Breast epithelium (tissue), 3 donors: ENCODE results near the gene MAPK8IP1.

Experiments
- POLR2AphosphoS5 ChIP-seq, 3 donors: sonication (generic); formaldehyde crosslinking; IDR thresholded peaks; one replicate each; pipeline ENCODE4 v1.6.1; 2017; ENCODE audit warnings: antibody characterized with exemption in 3 of 3
- TF ChIP-seq, protein P1 (sequence below), 3 donors: fragments of 450-650 bp; IDR thresholded peaks; one replicate each; pipeline ENCODE4 v1.5.1; 2016 to 2017; ENCODE audit warnings: antibody characterized with exemption in 3 of 3, mild to moderate bottlenecking in 3 of 3, moderate library complexity in 3 of 3

DNA sequence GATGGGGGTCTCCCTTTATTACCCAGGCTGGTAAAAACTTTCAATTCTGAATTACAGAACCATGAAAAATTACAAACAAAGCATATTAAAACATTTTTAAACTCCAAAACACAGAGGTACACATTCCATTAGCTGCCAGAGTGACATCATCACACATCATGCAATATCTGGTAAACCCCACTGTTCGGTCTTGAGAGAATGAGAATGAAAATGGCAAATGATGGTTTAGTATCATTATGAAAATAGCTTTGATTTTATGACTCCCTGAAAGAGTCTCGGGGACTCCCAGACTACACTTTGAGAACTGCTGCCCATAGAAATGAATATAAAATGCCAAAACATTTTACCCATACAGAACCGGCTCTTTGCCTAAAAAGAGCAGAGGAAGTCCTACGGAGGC lies 55.8 kb downstream of the MAPK8IP1 start:
- no peak for TF ChIP-seq POLR2AphosphoS5 (IDR thresholded peaks at IDR 0.05)
- TF ChIP-seq, protein P1, sequence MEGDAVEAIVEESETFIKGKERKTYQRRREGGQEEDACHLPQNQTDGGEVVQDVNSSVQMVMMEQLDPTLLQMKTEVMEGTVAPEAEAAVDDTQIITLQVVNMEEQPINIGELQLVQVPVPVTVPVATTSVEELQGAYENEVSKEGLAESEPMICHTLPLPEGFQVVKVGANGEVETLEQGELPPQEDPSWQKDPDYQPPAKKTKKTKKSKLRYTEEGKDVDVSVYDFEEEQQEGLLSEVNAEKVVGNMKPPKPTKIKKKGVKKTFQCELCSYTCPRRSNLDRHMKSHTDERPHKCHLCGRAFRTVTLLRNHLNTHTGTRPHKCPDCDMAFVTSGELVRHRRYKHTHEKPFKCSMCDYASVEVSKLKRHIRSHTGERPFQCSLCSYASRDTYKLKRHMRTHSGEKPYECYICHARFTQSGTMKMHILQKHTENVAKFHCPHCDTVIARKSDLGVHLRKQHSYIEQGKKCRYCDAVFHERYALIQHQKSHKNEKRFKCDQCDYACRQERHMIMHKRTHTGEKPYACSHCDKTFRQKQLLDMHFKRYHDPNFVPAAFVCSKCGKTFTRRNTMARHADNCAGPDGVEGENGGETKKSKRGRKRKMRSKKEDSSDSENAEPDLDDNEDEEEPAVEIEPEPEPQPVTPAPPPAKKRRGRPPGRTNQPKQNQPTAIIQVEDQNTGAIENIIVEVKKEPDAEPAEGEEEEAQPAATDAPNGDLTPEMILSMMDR (IDR thresholded peaks at IDR 0.05): no peak
